ENCODE data around the gene TMPRSS11A.

DNA sequence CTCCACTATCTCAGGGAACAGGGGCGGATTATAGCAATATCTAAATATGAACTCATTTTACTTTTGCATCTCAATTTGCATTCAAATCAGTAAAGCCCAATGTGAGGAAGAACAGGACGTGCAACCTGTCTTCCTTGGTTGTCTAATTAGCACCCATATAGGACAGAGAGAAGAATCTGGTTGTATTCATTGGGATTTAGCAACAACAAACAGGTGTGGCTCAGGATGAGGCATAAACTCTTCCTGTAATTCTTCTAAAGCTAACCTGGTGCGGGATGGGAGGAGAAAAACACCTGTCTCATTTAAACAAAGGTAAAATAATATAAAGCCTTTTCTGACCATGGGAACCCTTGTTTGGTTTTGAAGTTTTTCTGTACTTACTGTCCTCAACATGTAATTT is 22.2 kb downstream of the TMPRSS11A start:
- TF ChIP-seq, protein P1, sequence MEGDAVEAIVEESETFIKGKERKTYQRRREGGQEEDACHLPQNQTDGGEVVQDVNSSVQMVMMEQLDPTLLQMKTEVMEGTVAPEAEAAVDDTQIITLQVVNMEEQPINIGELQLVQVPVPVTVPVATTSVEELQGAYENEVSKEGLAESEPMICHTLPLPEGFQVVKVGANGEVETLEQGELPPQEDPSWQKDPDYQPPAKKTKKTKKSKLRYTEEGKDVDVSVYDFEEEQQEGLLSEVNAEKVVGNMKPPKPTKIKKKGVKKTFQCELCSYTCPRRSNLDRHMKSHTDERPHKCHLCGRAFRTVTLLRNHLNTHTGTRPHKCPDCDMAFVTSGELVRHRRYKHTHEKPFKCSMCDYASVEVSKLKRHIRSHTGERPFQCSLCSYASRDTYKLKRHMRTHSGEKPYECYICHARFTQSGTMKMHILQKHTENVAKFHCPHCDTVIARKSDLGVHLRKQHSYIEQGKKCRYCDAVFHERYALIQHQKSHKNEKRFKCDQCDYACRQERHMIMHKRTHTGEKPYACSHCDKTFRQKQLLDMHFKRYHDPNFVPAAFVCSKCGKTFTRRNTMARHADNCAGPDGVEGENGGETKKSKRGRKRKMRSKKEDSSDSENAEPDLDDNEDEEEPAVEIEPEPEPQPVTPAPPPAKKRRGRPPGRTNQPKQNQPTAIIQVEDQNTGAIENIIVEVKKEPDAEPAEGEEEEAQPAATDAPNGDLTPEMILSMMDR (IDR thresholded peaks at IDR 0.05), result no peak
- TF ChIP-seq, protein P2, sequence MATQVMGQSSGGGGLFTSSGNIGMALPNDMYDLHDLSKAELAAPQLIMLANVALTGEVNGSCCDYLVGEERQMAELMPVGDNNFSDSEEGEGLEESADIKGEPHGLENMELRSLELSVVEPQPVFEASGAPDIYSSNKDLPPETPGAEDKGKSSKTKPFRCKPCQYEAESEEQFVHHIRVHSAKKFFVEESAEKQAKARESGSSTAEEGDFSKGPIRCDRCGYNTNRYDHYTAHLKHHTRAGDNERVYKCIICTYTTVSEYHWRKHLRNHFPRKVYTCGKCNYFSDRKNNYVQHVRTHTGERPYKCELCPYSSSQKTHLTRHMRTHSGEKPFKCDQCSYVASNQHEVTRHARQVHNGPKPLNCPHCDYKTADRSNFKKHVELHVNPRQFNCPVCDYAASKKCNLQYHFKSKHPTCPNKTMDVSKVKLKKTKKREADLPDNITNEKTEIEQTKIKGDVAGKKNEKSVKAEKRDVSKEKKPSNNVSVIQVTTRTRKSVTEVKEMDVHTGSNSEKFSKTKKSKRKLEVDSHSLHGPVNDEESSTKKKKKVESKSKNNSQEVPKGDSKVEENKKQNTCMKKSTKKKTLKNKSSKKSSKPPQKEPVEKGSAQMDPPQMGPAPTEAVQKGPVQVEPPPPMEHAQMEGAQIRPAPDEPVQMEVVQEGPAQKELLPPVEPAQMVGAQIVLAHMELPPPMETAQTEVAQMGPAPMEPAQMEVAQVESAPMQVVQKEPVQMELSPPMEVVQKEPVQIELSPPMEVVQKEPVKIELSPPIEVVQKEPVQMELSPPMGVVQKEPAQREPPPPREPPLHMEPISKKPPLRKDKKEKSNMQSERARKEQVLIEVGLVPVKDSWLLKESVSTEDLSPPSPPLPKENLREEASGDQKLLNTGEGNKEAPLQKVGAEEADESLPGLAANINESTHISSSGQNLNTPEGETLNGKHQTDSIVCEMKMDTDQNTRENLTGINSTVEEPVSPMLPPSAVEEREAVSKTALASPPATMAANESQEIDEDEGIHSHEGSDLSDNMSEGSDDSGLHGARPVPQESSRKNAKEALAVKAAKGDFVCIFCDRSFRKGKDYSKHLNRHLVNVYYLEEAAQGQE (IDR thresholded peaks at IDR 0.05; ENCODE audit: insufficient read depth in 1 of 2, low read depth in 2 of 2, low read length in 1 of 2), result no peak
- no peak for TF ChIP-seq SIN3A (IDR thresholded peaks at IDR 0.05; ENCODE audit: borderline replicate concordance, insufficient read depth, low read depth, low read length)
- no peak for TF ChIP-seq TCF7L2 (IDR thresholded peaks at IDR 0.05; ENCODE audit: low read depth, low read length)
